Transverse colon (tissue), 4 donors: ENCODE data around the gene ANTKMT. TPM values are rescaled to one million over a fixed set of nuclear protein-coding genes. Genes with fewer than 3 reads are reported as not detected.
A peak's percentile ranks its signal among the peaks of the same experiment; 100 is the strongest.
"Not testable (repeated sequence)": the region's sequence is repeated elsewhere in the genome, so short reads cannot be mapped to it uniquely, and the experiment has no call there.

Experiments used
- DNase-seq: peaks from one replicate; pipeline ENCODE4 v3.0.0-alpha.2; 2019
- H3K27ac ChIP-seq, 4 donors: fragments of 200-600 bp; sonication (generic); 2 replicates each; pipeline ENCODE4 v1.5.1; 2016 to 2018; ENCODE audit warnings: inconsistent platforms in 4 of 4
- H3K27me3 ChIP-seq: fragments of 200-600 bp; sonication (generic); 2 replicates; pipeline ENCODE4 v1.5.1; 2017; ENCODE audit warnings: inconsistent platforms
- H3K36me3 ChIP-seq, 4 donors: fragments of 200-600 bp; sonication (generic); 2 replicates each; pipeline ENCODE4 v1.5.1; 2017 to 2019; ENCODE audit warnings: inconsistent platforms in 4 of 4
- H3K4me1 ChIP-seq, 4 donors: fragments of 200-600 bp; sonication (generic); 2 replicates each; pipeline ENCODE4 v1.5.1; 2017 to 2020; ENCODE audit warnings: inconsistent platforms in 4 of 4
- H3K4me3 ChIP-seq, 4 donors: fragments of 200-600 bp; sonication (generic); 1 replicate in 1 of 4; 2 replicates in 3 of 4; pipeline versions ENCODE4 v1.5.1 to v1.6.1; 2017 to 2019; ENCODE audit warnings: inconsistent platforms in 4 of 4
- H3K9me3 ChIP-seq, 2 donors: fragments of 200-600 bp; sonication (generic); 2 replicates each; pipeline ENCODE4 v1.5.1; 2017 to 2019; ENCODE audit warnings: inconsistent platforms in 2 of 2
- EP300 ChIP-seq: sonication (generic); formaldehyde crosslinking; IDR thresholded peaks from one replicate; pipeline ENCODE4 v1.6.1; 2017; ENCODE audit warnings: antibody characterized with exemption, low read depth
- POLR2A ChIP-seq: fragments of 450-650 bp; IDR thresholded peaks from one replicate; pipeline ENCODE4 v1.6.1; 2016; ENCODE audit warnings: antibody characterized with exemption, mild to moderate bottlenecking, moderate library complexity
- POLR2AphosphoS5 ChIP-seq, 3 donors: sonication (generic); formaldehyde crosslinking; IDR thresholded peaks; one replicate each; pipeline ENCODE4 v1.6.1; 2016; ENCODE audit warnings: antibody characterized with exemption in 3 of 3
- WGBS, 2 donors: methylation state at CpG; one replicate each; pipeline ENCODE4 v1.1.5; 2018; ENCODE audit warnings: low coverage in 1 of 2; 5-methylcytosine and 5-hydroxymethylcytosine counted together
- in situ Hi-C, 4 donors: fragments of 200-750 bp; cut with MboI; loops; one replicate each; pipeline versions ENCODE4 v1.15.0 to v1.15.1; 2017; ENCODE audit warnings: low sequenced_read_pairs in 3 of 4, low pct_ligation_motif_present in 1 of 4, low pct_unique_long_range_greater_than_20kb in 1 of 4
- intact Hi-C: fragments of 100-400 bp; cut with DNase I; formaldehyde crosslinking; loops from one replicate; pipeline ENCODE4 v1.15.1; 2023; ENCODE audit warnings: low total_unique reads
- total RNA-seq, 4 donors: library from RNA; depleted of rRNA; stranded (reverse); fragments of >200 nt; gene quantifications; one replicate each; pipeline ENCODE4 v1.1.0, GENCODE V29; 2016
- TF ChIP-seq, protein P1 (sequence below), 5 experiments: fragments of 200-600 bp in 3 of 5; fragments of 450-650 bp in 2 of 5; sonication (generic) in 3 of 5; IDR thresholded peaks; 1 replicate in 2 of 5; 2 replicates in 3 of 5; pipeline ENCODE4 v1.5.1; 2016 to 2017; ENCODE audit warnings: antibody characterized with exemption in 5 of 5, inconsistent platforms in 3 of 5, mild to moderate bottlenecking in 2 of 5, moderate library complexity in 1 of 5

ANTKMT gene
- total RNA-seq, 4 donors from 2014 or later: 19.7 to 53.0 (median 38.2) TPM

GRCh38 chr16:689175-689897 lies 31.6 kb upstream of the ANTKMT start:
- Histone ChIP-seq H3K27me3 (peaks cover 29% of the 10 kb centered on the region), H3K9me3 (no peaks in the 10 kb centered on the region), H3K36me3 (no peaks in the 10 kb centered on the region), H3K27ac (peak overlapping the region; percentile 86 to 95 (median 89)), H3K4me3 (peak overlapping the region; percentile 84 to 97 (median 90)), H3K4me1 (peaks cover 17 to 39% (median 32%) of the 10 kb centered on the region in 4 donors)
- no peak for DNase-seq
- WGBS, 2 donors: 20 to 80% methylated on average over 1 to 26 of the region's 26 CpGs
- in situ Hi-C loops (no loop called here), intact Hi-C loops (no loop called here)
- TF ChIP-seq, protein P1, sequence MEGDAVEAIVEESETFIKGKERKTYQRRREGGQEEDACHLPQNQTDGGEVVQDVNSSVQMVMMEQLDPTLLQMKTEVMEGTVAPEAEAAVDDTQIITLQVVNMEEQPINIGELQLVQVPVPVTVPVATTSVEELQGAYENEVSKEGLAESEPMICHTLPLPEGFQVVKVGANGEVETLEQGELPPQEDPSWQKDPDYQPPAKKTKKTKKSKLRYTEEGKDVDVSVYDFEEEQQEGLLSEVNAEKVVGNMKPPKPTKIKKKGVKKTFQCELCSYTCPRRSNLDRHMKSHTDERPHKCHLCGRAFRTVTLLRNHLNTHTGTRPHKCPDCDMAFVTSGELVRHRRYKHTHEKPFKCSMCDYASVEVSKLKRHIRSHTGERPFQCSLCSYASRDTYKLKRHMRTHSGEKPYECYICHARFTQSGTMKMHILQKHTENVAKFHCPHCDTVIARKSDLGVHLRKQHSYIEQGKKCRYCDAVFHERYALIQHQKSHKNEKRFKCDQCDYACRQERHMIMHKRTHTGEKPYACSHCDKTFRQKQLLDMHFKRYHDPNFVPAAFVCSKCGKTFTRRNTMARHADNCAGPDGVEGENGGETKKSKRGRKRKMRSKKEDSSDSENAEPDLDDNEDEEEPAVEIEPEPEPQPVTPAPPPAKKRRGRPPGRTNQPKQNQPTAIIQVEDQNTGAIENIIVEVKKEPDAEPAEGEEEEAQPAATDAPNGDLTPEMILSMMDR (IDR thresholded peaks at IDR 0.05): no peak
- TF ChIP-seq POLR2A (no peak), POLR2AphosphoS5 (IDR thresholded peaks at IDR 0.05) (no peak), EP300 (no peak)

DNA sequence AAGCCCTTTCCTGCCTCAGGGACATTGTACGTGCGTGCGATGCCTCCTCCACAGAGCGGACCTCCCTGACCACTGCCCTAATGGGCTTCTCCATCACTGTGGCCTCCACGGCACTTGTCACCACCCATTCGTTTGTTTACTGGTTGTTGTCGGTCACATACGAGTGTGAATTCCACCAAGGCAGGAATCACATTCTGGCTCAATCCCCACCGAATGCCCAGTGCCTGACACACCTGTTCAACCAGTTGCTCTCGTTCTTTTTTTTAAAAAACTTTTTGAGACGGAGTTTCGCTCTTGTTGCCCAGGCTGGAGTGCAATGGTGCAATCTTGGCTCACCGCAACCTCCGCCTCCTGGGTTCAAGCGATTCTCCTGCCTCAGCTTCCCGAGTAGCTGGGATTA lies 29.7 kb upstream of the ANTKMT start:
- H3K36me3 ChIP-seq, H3K9me3 ChIP-seq, in situ Hi-C loops, H3K27ac ChIP-seq, H3K4me3 ChIP-seq, intact Hi-C loops, DNase-seq: not testable (repeated sequence)
- 84% methylated on average over 16 of the region's 16 CpGs; no CpG with 5 or more reads in 1 of the 2 donors for WGBS, 2 donors
- H3K4me1 ChIP-seq: peaks cover 21 to 44% (median 39%) of the 10 kb centered on the region in 4 donors
- peaks cover 46% of the 10 kb centered on the region for H3K27me3 ChIP-seq

GRCh38 chr16:692356-693108 lies 28.4 kb upstream of the ANTKMT start:
- Histone ChIP-seq H3K27me3 (peaks cover 50% of the 10 kb centered on the region), H3K36me3 (no peaks in the 10 kb centered on the region), H3K4me3 (no peak overlapping the region), H3K27ac (no peak overlapping the region), H3K9me3 (no peaks in the 10 kb centered on the region), H3K4me1 (peaks cover 23 to 47% (median 41%) of the 10 kb centered on the region in 4 donors)
- TF ChIP-seq POLR2A (no peak), POLR2AphosphoS5 (IDR thresholded peaks at IDR 0.05) (no peak), EP300 (no peak)
- TF ChIP-seq, protein P1 (IDR thresholded peaks at IDR 0.05): no peak
- 59 to 60% methylated on average over 8 to 10 of the region's 10 CpGs for WGBS, 2 donors
- no peak for DNase-seq
- intact Hi-C loops (no loop called here), in situ Hi-C loops (no loop called here)

GRCh38 chr16:693364-693763 lies 27.6 kb upstream of the ANTKMT start:
- H3K27ac ChIP-seq: no peak overlapping the region
- no peaks in the 10 kb centered on the region for H3K9me3 ChIP-seq
- no peak overlapping the region for H3K4me3 ChIP-seq
- no peak for DNase-seq
- H3K4me1 ChIP-seq: peaks cover 23 to 47% (median 41%) of the 10 kb centered on the region in 4 donors
- intact Hi-C loops (no loop called here), in situ Hi-C loops (no loop called here)
- no peaks in the 10 kb centered on the region for H3K36me3 ChIP-seq
- 63% methylated on average over 20 of the region's 22 CpGs; no CpG with 5 or more reads in 1 of the 2 donors for WGBS, 2 donors
- TF ChIP-seq POLR2AphosphoS5 (IDR thresholded peaks at IDR 0.05) (no peak), POLR2A (no peak), EP300 (no peak)
- TF ChIP-seq, protein P1 (IDR thresholded peaks at IDR 0.05): no peak
- H3K27me3 ChIP-seq: peaks cover 53% of the 10 kb centered on the region
